GM12801 (cell line): ENCODE data around the gene NCOA1.

Source experiments
- CTCF ChIP-seq: IDR thresholded peaks from one replicate; pipeline ENCODE4 v1.5.1; 2011; ENCODE audit warnings: control low read depth; ENCODE audit not compliant: insufficient read length; ENCODE audit errors: extremely low read depth

Gene NCOA1

GRCh38 chr2:24756789-24757188, 265.7 kb downstream of the NCOA1 start:
- TF ChIP-seq CTCF, result no peak

- no peak for TF ChIP-seq CTCF
Measured at GRCh38 chr2:24761866-24762265, 270.8 kb downstream of the NCOA1 start.

- no peak for TF ChIP-seq CTCF
Measured at GRCh38 chr2:24762518-24762917, 271.5 kb downstream of the NCOA1 start.

- no peak for TF ChIP-seq CTCF
Measured at GRCh38 chr2:24763843-24764242, 272.8 kb downstream of the NCOA1 start.

GRCh38 chr2:24766609-24767008, 275.6 kb downstream of the NCOA1 start:
- no peak for TF ChIP-seq CTCF

GRCh38 chr2:24768013-24768412, 277.0 kb downstream of the NCOA1 start:
- TF ChIP-seq CTCF, result no peak

GRCh38 chr2:24768601-24769000, 277.5 kb downstream of the NCOA1 start:
- no peak for TF ChIP-seq CTCF

GRCh38 chr2:24771061-24771460, 280.0 kb downstream of the NCOA1 start:
- TF ChIP-seq CTCF, result no peak
